K562 (cell line): Measurements from ENCODE around the gene FILIP1L. TPM values are rescaled to one million over a fixed set of nuclear protein-coding genes. Genes with fewer than 3 reads are reported as not detected.

Source experiments
- CBFA2T3 ChIP-seq: fragments of 450-650 bp; IDR thresholded peaks from 2 replicates; pipeline ENCODE4 v1.6.1; 2017
- RREB1 ChIP-seq: fragments of 250-450 bp; sonication (Bioruptor Pico); IDR thresholded peaks from 2 replicates; pipeline ENCODE4 v1.4.0; 2020
- SMARCE1 ChIP-seq: fragments of 450-650 bp; IDR thresholded peaks from 2 replicates; pipeline ENCODE4 v1.7.1; 2016; ENCODE audit warnings: mild to moderate bottlenecking
- polyA plus RNA-seq, 8 experiments: library from polyadenylated mRNA; depleted of rRNA in 4 of 8; stranded (reverse) in 5 of 8; unstranded in 3 of 8; fragments of >200 nt; fragmentation: Nextera tagmentation in 2 of 8; fragmentation: Illumina TruSeq in 1 of 8; extraction: Ambion mirVana in 2 of 8; extraction: Trizol in 1 of 8; gene quantifications; 2 replicates each; pipeline versions ENCODE4 v1.2.1 to v1.2.3, GENCODE V29; 2011 to 2014; ENCODE audit warnings: inconsistent platforms in 1 of 8, missing spikeins in 1 of 8
- total RNA-seq, 7 experiments: library from RNA; depleted of rRNA in 6 of 7; stranded (reverse); fragments of >200 nt in 6 of 7; fragmentation: Illumina TruSeq in 2 of 7; extraction: Trizol in 2 of 7; gene quantifications; 2 replicates each; pipeline versions ENCODE4 v1.2.1 to v1.2.3, GENCODE V29; 2011 to 2021; ENCODE audit warnings: low replicate concordance in 1 of 7
- TF ChIP-seq, protein P1 (sequence below): conservative IDR thresholded peaks from 2 replicates; pipeline ENCODE4 v1.6.1; 2011; ENCODE audit warnings: low read depth, mild to moderate bottlenecking, low read length; ENCODE audit not compliant: control insufficient read depth

Gene FILIP1L
- total and polyA plus RNA-seq, 9 of the 15 experiments (the other 6 are each of a cell fraction or from before 2014, with no cell fraction given) = 0.50 to 2.1 (median 1.1) TPM

- TF ChIP-seq SMARCE1 (no peak), CBFA2T3 (no peak), RREB1 (CRISPR knock-in tag) (no peak)
- TF ChIP-seq, protein P1, sequence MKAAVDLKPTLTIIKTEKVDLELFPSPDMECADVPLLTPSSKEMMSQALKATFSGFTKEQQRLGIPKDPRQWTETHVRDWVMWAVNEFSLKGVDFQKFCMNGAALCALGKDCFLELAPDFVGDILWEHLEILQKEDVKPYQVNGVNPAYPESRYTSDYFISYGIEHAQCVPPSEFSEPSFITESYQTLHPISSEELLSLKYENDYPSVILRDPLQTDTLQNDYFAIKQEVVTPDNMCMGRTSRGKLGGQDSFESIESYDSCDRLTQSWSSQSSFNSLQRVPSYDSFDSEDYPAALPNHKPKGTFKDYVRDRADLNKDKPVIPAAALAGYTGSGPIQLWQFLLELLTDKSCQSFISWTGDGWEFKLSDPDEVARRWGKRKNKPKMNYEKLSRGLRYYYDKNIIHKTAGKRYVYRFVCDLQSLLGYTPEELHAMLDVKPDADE = no peak
- TF ChIP-seq, all 486 proteins: peak for 0
These were observed 7.0 kb downstream of the FILIP1L start (continued) for GRCh38 chr3:100107221-100107814.
